NCI-H526 treated with DMSO at 0.1 percent for 48 hours (cell line): ENCODE data around the gene DAB2IP.

Source experiments
- DNase-seq: peaks from one replicate; lab custom pipeline; 2025; lab: John Stamatoyannopoulos, UW

DAB2IP gene

GRCh38 chr9:121703014-121703734, 51.7 kb downstream of the DAB2IP start:
- DNase-seq, result no peak

- no peak for DNase-seq
Measured at GRCh38 chr9:121704281-121704680, 52.8 kb downstream of the DAB2IP start.

- DNase-seq, result no peak
Measured at GRCh38 chr9:121706149-121706750, 54.8 kb downstream of the DAB2IP start.

- DNase-seq, result no peak
Measured at GRCh38 chr9:121707477-121708424, 56.3 kb downstream of the DAB2IP start.

- DNase-seq, result no peak
Measured at GRCh38 chr9:121708768-121709488, 57.5 kb downstream of the DAB2IP start.

GRCh38 chr9:121709798-121710197, 58.4 kb downstream of the DAB2IP start:
- no peak for DNase-seq

- no peak for DNase-seq
Measured at GRCh38 chr9:121711281-121711680, 59.8 kb downstream of the DAB2IP start.

GRCh38 chr9:121711797-121712196, 60.4 kb downstream of the DAB2IP start:
- DNase-seq, result peak; percentile 52

- DNase-seq, result no peak
Measured at GRCh38 chr9:121713400-121714070, 62.1 kb downstream of the DAB2IP start.

- no peak for DNase-seq
Measured at GRCh38 chr9:121714075-121714705, 62.8 kb downstream of the DAB2IP start.

- DNase-seq, result no peak
Measured at GRCh38 chr9:121714873-121715272, 63.4 kb downstream of the DAB2IP start.

- no peak for DNase-seq
Measured at GRCh38 chr9:121717141-121717991, 65.9 kb downstream of the DAB2IP start.

- DNase-seq, result peak; percentile 37
Measured at GRCh38 chr9:121718084-121718483, 66.7 kb downstream of the DAB2IP start.

- DNase-seq, result no peak
Measured at GRCh38 chr9:121718501-121718900, 67.1 kb downstream of the DAB2IP start.

- no peak for DNase-seq
Measured at GRCh38 chr9:121720311-121721057, 69.0 kb downstream of the DAB2IP start.

GRCh38 chr9:121721058-121721350, 69.6 kb downstream of the DAB2IP start:
- DNase-seq, result no peak

GRCh38 chr9:121721770-121722169, 70.3 kb downstream of the DAB2IP start:
- DNase-seq, result no peak

GRCh38 chr9:121725008-121725775, 73.8 kb downstream of the DAB2IP start:
- DNase-seq, result no peak
